ENCODE results near the gene TOR1AIP2. TPM values are rescaled to one million over a fixed set of nuclear protein-coding genes. Genes with fewer than 3 reads are reported as not detected.
"Not testable (repeated sequence)": the region's sequence is repeated elsewhere in the genome, so short reads cannot be mapped to it uniquely, and the experiment has no call there.

Gene TOR1AIP2
- total RNA-seq, 2 donors from 2014 or later: 36.4 to 79.1 TPM

DNA sequence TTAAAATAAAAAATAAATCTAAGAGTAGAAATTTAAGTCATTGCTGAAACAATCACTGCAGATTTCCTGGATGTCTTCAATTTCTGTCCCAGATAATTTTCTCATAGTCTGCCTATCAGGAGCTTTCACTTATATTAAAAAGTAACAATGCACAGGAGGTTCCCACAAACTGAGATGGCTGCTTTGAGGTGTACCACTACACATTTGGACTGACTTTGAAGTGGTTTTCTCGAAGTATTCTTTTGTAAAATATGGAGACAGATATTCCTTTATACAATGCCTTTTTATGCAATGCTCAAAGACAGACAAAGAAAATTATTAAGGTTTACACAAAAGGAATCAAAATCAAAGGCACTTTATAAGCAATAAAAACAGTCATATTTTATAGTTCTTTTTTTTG, 24.5 kb downstream of the TOR1AIP2 start:
- Histone ChIP-seq H3K27me3 (replicated peaks; ENCODE audit: insufficient read depth) (no peaks in the 10 kb centered on the region), H3K9me3 (no peaks in the 10 kb centered on the region), H3K4me3 (no peak overlapping the region), H3K36me3 (peaks cover 0 to 3% of the 10 kb centered on the region in 2 donors), H3K4me1 (replicated peaks) (no peaks in the 10 kb centered on the region), H3K27ac (no peak overlapping the region)
- DNase-seq (ENCODE audit: low spot score): no peak
- TF ChIP-seq POLR2A (IDR thresholded peaks at IDR 0.05): no peak
- no peak for TF ChIP-seq CTCF (IDR thresholded peaks at IDR 0.05)
- no peak for TF ChIP-seq POLR2AphosphoS5 (IDR thresholded peaks at IDR 0.05)
- intact Hi-C loops (cut with DNase I): no loop called here
- WGBS: 69% methylated on average over 1 of the region's 1 CpG

- no peak overlapping the region for H3K27ac ChIP-seq
- peaks cover 0 to 3% of the 10 kb centered on the region in 2 donors for H3K36me3 ChIP-seq
- no peaks in the 10 kb centered on the region for H3K9me3 ChIP-seq
- H3K4me3 ChIP-seq: no peak overlapping the region
- H3K4me1 ChIP-seq (replicated peaks): no peaks in the 10 kb centered on the region
- no peaks in the 10 kb centered on the region for H3K27me3 ChIP-seq (replicated peaks; ENCODE audit: insufficient read depth)
- WGBS: 92% methylated on average over 3 of the region's 3 CpGs
- intact Hi-C loops (cut with DNase I): no loop called here
- no peak for DNase-seq (ENCODE audit: low spot score)
- TF ChIP-seq CTCF (IDR thresholded peaks at IDR 0.05): no peak
- no peak for TF ChIP-seq POLR2A (IDR thresholded peaks at IDR 0.05)
- no peak for TF ChIP-seq POLR2AphosphoS5 (IDR thresholded peaks at IDR 0.05)
Observed at GRCh38 chr1:179848233-179848632, 29.4 kb downstream of the TOR1AIP2 start.

GRCh38 chr1:179840107-179840506, 37.5 kb downstream of the TOR1AIP2 start:
- H3K9me3 ChIP-seq: no peaks in the 10 kb centered on the region
- no peaks in the 10 kb centered on the region for H3K4me1 ChIP-seq (replicated peaks)
- no peaks in the 10 kb centered on the region for H3K36me3 ChIP-seq
- H3K27me3 ChIP-seq (replicated peaks; ENCODE audit: insufficient read depth): no peaks in the 10 kb centered on the region
- no peak overlapping the region for H3K27ac ChIP-seq
- H3K4me3 ChIP-seq: no peak overlapping the region
- DNase-seq (ENCODE audit: low spot score): no peak
- intact Hi-C loops (cut with DNase I): no loop called here
- 31% methylated on average over 3 of the region's 3 CpGs for WGBS
- TF ChIP-seq CTCF (IDR thresholded peaks at IDR 0.05) (no peak), POLR2AphosphoS5 (IDR thresholded peaks at IDR 0.05) (no peak), POLR2A (IDR thresholded peaks at IDR 0.05) (no peak)

DNA sequence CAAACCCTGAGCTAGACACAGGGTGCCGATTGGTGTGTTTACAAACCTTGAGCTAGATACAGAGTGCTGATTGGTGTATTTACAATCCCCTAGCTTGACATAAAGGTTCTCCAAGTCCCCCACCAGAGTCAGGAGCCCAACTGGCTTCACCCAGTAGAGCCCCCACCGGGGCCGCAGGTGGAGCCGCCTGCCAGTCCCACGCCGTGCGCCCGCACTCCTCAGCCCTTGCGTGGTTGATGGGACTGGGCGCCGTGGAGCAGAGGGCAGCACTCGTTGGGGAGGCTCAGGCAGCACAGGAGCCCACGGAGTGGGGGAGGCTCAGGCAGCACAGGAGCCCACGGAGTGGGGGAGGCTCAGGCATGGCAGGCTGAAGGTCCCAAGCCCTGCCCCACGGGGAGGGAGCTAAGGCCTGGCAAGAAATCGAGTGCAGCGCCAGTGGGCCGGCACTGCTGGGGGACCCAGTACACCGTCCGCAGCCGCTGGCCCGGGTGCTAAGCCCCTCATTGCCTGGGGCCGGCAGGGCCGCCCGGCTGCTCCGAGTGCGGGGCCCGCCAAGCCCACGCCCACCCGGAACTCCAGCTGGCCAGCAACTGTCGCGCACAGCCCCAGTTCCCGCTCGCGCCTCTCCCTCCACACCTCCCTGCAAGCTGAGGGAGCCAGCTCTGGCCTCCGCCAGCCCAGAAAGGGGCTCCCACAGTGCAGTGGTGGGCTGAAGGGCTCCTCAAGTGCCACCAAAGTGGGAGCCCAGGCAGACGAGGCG, 40.7 kb downstream of the TOR1AIP2 start:
- WGBS: 98% methylated on average over 32 of the region's 38 CpGs

DNA sequence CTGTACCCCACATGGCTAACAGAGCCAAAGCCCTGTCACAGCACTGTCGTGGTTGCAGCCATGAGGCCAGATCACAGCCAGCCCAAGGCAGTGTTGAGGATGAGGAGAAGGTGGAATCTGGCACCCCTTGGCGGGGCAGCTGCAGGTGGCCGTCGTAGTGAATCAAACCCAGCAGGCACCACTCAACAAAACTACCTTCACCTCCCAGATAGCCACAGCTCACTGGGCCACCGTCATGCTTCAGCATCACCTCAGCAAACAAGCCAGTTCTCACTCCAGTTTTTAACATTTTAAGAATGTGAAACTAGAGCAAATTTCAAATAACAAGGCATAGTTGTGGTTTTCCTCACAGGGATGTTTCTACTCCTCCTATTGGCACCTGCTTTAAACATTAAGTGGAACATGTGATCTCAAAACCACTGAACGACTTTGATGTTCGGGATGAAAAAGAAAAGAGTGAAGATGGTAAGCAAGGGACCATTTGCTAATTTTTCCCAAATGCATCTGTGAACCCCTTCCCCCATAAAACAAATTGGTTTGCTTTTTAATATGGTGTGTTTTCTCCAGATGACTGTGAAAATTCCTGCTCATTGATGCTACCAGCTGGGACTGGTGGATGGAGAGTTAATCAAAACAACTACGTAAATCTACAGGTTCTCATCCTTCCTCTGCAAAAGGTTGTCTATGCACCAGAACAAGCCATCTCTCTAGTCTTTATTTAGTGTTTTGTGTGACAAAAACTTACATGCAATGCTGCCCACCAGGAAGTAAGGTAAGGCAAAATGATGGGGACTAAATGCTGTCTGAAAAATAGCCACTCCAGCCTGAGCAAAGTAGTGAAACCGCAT, 45.5 kb downstream of the TOR1AIP2 start:
- H3K4me3 ChIP-seq: no peak overlapping the region
- no peak for DNase-seq (ENCODE audit: low spot score)
- H3K36me3 ChIP-seq: no peaks in the 10 kb centered on the region
- H3K27ac ChIP-seq: no peak overlapping the region
- TF ChIP-seq CTCF (IDR thresholded peaks at IDR 0.05): no peak
- no peak for TF ChIP-seq POLR2AphosphoS5 (IDR thresholded peaks at IDR 0.05)
- TF ChIP-seq POLR2A (IDR thresholded peaks at IDR 0.05): no peak
- H3K27me3 ChIP-seq (replicated peaks; ENCODE audit: insufficient read depth): no peaks in the 10 kb centered on the region
- WGBS: 50% methylated on average over 9 of the region's 9 CpGs
- H3K4me1 ChIP-seq (replicated peaks): no peaks in the 10 kb centered on the region
- no peaks in the 10 kb centered on the region for H3K9me3 ChIP-seq
- intact Hi-C loops (cut with DNase I): no loop called here

More for the DNA sequence above, 40.7 kb downstream of the TOR1AIP2 start:
- H3K4me3 ChIP-seq; H3K9me3 ChIP-seq; H3K27ac ChIP-seq; H3K4me1 ChIP-seq (replicated peaks); DNase-seq (ENCODE audit: low spot score); H3K36me3 ChIP-seq; intact Hi-C loops (cut with DNase I); H3K27me3 ChIP-seq (replicated peaks; ENCODE audit: insufficient read depth): not testable (repeated sequence)

Measured in prostate gland (tissue), 2 donors.